HG03159 (cell line): Measurements from ENCODE around the gene SEMA3G.

Experiments used
- ATAC-seq: cut with Tn5 transposase; IDR thresholded peaks from one replicate; pipeline ENCODE4 v1.9.1; 2021; ENCODE audit warnings: mild to moderate bottlenecking, moderate library complexity; ENCODE audit not compliant: unreplicated experiment

The SEMA3G gene

DNA sequence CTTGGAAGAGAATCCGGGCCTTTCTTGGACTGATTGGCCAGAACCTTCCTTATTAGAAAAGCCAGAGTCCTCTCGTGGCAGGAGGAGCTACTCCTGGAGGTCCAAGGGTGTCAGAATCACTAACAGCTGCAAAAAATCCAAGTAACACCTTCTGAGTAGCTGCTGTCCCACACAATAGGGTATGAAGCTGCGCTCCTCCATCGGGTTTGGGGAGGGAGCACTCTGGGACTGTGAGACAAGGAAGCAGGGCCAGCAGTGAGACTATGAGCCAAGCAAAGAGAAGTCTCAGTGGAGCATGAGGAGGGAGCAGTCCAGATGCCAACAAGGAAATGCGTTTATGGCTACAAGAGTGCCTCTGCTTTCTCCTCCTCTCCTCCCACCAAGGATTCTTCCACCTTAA lies 21.7 kb downstream of the SEMA3G start:
- ATAC-seq, result no peak

DNA sequence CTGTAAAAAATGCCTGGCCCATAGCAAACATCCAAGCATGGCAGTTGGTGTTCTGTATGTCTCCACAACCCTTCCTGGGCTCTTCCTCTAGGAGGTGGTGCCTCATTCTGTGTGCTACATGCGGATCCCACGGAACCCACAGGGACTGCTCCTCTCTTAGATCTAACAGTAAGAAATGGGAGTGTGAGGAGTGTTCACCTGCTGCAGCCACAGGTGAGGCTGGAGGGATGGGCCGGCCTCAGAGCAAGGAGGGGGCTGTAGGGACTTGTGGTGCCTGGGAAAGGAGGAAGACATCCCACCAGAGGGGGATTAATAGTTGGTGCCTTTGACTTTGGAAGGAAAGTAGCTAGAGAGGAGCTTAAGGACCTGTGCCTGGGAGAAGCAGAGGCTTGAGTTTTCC lies 22.2 kb downstream of the SEMA3G start:
- ATAC-seq, result no peak

DNA sequence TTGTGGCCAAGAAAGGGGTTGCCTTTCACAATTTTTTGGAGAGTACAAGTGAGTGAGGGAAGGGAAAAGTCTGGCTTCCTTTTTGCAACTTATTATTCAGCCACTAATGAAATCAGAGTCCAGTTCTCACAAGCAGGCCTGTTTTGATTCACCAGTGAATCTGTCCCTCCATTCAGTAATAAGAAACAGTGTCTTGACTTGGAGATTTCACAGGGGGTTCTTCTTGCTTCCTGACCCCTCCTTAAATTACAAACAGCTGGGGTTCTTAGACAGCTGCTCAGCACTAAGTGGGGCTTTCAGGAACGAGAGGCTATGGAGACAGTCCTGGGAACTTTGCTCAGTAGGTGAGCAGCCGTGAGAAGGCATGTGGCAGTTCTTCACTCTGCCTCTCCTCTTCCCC lies 24.5 kb downstream of the SEMA3G start:
- ATAC-seq, result no peak

DNA sequence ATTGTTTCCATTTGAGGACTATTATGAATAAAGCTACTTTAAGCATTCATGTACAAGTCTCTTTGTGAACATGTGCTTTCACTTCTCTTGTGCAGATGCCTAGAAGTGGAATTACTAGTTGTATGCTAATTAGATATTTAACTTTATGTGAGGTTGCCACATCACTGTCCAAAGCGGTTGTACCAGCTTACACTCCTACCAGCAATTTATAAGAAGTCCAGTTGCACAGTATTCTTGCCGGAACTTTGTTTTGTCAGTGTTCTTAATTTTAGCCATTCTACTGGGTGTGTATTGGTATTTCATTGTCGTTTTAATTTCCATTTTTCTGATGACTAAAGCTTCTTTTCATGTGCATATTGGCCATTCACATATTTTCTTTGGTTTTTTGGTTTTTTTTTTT lies 29.1 kb downstream of the SEMA3G start:
- ATAC-seq, result no peak

DNA sequence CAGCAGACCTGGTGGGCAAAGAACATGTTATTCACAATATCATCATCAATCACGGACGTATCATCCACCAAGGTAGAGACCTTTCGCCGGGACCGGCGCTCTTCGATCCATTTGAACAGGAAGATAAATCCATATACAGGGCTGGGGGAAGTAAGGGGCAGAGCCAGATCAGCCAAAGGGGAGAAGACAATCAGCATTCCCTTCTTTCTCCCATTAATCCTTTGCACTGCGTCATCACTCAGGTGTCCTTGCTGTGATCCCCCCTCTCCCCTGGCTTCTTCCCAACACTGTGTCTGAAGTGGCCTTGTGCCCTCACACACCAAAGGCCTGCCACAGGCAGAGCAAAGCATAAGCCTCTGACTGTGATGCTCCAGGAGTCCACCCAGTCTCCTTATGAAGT lies 36.4 kb downstream of the SEMA3G start:
- ATAC-seq, result no peak

DNA sequence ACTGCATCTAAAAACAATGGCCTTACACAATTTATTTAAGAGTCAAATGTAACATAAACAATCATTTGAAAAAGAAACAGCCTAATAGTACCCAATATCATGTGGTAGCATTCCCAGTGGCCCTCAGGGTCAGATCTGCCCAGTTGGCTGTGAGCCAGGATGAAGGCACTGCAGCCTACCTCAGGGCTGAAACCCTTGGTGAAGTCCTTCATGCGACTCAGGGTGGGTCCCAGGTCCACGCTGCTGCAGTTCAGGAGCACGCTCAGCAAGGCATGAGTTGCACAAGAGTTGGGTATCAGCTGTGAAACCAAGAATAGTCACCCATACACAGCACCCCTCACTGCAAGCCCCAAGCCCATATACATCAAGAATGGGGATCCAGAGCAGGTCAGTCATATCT lies 37.1 kb downstream of the SEMA3G start:
- no peak for ATAC-seq

DNA sequence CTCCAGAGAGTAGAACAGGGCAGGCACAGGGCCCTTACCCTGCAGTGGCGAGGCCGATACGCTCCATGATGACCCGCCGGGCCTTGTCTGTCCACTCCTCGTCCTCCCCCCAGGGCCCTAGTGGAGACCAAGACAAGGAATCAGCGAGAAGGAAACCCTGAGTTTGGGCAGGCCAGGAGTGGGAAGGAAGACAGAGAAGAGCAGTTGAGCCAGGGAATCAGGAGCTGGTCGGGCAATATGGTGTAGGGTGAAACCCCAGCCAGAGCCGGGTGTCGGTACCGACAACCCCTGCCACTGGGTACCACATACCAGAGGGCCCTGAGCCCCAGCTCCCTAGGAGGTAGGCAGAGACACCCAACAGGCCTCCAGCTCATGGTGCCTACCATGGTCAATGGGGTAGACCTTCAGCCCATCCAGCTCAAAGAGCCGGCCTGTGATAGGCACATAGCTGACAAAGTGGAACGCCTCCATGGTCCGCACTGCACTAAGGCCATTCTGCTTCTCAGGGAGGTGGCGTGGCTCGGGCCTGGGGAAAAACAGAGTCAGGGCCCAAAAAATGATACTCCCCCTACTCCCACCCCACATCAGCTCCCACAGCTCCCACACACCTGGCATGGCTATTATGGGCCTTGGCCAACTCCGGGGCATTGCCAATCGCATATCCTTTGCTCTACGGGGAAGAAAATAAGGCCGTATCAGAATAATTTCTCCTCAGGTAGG lies 38.0 kb downstream of the SEMA3G start:
- ATAC-seq, result no peak

DNA sequence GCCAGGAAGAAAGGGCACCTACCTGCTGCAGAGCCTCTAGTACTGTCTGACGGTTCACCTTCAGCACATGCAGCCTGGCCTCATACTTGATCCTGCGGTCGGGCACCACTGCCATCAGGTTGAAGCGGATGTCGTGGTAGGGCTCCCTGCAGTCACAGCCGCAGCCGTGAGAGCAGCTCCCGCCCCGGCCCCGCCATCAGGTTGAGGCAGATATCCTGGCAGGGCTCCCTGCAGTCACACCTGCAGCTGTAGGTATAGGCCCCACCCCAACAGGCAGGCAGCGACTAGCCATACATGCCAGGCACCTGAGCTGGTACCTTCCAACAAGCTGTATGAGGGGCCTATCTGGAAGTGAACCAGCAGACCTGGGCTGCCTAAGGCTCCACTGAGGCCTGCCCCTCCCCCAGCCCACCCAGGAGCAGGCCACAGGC lies 38.7 kb downstream of the SEMA3G start:
- ATAC-seq, result no peak

DNA sequence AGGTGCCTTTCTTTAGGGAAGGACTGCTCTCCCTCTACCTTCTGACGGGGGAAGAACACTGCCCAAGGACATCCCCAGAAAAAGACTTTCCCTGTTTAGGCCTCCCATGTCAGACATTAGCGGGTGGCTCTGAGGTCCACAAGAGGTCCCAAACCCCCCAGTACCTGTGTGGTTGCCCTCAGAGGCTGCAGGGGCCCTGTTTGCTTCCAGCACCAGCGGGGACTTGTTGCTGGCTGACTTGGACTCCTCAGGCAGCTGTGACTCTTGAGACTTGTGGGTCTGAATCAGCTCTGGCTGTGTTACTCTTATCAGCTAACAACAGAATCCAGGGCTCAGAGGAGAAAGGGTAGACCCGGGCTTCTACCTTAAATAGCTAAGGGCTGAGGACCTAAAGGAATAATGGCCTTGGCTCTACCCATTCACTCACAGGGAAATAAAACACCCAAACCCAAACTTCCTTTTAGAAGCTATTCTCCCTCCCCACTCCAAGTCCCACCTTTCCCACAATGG lies 39.2 kb downstream of the SEMA3G start:
- no peak for ATAC-seq

DNA sequence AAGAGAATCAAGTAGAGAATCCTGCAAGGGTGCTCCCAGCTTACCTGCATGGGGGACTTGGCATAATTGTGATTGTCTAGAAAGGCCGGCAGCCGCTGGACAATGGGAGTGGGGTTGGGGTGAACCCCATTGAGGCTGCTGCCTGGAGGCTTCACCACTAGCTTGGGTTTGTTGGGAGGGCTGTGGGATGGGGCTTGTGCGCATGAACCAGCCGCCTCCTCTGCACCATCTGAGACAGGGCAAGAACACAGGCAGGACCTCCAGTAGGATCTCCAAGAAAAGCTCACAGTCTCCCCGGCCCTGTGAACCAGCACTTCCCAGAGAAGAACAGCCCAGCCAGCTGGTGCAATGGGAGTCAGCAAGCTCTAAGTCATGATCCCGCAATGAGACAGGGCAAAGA lies 39.8 kb downstream of the SEMA3G start:
- ATAC-seq, result no peak

DNA sequence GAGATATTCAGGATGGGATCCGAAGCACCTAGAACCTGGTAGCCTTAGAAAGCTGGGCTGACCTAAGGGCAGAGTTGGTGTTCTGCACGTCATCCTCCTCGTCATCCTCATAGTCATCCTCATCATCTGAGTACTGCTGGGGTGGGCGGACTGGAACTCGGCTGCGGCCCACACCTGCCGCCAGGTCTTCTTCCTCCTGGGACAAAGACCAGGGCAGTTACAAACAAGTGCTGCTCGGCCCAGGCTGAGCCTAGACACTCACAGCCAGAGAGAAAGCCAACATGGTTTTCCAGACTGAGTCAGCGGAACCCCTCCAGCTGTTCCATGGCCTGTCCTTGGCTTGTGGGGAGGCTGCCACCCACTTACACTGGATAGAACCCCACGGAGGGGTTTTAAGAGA lies 40.5 kb downstream of the SEMA3G start:
- no peak for ATAC-seq

DNA sequence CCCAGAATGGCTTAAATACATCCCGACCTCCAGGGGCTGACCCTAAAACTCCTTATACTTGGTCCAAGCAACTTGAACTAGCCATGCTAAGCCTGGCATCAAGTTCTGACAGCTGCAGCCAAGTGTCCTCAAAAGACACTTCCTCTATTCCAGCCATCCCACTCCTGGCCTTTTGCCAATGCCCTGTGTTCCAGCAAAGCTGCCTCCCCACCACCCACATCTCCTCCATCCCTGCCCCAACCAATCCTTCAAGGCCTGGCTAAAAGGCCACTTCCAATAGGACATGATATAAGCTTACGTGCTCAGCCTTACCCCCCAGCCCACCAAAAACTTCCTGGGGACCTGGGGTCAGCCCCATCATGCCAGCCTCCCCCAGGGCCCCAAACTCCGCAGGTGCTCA lies 40.9 kb downstream of the SEMA3G start:
- ATAC-seq, result no peak

DNA sequence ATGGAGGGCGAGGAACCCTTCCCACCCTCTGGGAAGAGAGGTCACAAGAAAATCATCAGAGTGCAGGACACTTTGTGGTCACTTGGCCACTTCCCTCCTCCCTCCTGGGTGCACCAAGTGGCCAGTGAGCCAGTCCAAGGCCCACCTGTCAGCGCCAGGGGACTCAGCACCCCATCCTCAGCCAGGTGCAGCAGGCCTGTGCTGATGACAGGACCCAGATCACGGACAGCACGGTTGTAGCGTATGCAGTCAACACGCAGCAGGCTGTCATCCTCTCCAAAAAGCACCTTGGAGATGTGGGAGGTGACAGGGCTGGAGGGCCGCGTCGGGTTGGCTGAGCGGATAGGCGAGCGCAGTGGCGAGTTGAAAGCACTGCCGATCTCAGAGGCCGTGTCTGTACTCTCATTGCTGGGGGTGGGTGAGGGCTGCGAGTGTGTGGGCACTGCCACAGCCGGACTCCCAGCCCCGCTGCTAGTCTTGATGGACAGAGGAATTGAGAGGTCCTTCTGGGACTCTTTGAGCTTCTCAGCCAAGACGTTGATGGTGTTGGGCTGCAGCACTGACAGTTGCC lies 41.5 kb downstream of the SEMA3G start:
- no peak for ATAC-seq

DNA sequence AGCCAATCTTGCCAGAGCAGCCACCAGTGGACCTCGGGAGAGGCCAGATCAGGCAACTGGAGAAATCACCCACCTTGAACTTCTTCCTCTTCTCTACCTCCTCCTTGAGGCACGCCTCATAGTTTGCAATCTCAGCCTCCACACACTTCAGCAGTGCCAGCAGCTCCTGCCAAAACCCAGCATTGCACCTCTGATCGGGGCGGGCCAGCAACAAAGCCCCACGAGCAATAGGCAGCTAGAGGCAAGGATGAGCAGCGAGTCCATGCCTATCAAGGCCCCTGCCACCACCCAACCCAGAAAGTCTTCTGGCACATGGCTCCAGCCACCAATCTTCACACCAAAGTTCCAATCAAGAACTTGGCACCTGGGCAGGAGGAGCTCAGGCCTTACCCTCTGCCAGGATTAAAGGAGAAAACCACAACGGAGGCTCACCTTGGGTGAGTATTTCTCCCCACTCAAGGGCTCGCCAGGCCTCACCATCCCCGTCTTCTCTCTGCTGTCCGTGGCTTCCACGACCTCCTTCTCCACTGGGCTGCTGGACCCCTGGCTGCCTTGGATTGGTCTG lies 42.1 kb downstream of the SEMA3G start:
- ATAC-seq, result no peak

DNA sequence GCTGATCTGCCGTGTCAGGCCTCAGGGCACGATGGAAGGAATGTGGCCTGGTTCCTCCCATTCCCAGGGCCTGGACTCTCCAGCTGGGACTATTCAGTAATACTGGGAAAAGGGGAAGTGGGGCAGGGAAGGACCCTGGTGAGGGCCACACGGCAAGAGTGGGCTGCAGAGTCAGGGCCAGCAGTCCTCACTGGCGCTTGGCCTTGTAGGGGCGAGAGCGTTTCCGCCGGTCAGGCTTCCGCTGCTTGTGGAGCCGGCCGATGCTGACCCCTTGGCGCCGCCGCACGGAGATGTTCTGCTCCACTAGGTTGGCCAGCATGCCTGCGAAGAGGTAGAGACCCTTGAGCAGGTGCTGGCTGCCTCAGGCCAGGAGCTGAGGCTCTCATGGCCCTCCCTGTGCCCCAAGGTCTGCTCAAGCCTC lies 42.8 kb downstream of the SEMA3G start:
- ATAC-seq, result no peak

DNA sequence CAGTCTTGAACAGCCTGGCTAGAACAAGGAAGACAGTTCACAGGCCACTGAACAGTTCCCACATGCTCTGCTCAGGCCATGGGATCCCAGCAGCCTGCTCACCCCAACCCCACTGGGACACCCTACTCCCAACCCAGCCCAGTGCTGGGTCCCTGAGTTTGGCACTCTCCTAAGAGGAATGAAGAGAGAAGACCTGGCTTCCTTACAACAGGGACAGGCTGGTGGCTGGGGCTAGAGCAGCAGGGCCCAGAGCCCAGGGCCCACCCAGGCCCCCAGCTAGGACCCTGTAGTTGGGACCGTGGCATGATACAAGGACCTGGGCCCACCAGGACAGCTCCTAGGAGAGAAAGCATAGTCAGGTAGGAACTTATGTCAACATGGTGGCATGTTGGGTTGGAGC lies 43.4 kb downstream of the SEMA3G start:
- ATAC-seq, result no peak

DNA sequence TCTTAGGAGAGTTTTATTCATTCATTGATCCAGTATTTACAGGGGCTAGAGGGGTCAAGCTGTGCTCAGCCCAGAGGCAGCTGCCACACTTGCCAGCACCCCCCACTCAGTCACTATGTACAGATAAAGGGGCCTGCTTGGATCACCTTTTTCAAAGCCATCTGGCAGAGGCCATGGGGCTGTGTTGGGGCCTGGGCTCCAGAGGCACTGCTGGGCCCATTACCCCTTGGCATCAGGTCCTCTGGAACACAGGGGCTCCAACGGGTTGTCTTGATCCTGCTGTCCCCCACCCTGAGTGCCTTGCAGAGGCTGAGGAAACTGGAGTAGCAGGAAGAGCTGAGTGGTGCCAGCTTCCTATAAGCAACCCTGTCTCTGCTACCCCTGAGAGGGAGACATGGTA lies 43.9 kb downstream of the SEMA3G start:
- no peak for ATAC-seq

DNA sequence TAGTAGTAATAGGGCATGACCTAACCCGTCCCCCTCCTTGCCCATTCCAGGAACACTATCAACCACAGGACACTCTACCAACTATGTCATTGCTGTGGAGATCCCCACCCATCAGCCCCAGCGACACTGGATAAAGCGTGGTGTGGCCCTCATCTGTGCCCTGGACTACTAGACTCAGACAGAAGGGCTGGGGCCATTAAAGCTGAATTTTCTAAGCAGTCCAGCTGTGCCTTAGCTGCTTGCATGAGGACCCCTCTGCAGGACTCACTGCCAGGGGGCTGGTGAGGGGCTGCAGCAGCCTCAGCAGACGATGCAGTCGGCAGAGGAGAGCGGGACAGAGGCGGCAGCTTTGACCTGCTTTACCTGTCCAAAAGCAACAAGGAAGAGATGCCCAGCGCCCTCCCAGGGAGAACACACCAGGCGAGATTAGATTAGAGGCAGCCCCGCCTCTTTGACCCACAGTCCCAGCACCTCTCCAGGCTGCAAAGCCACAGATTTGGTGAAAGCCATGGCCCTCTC lies 44.6 kb downstream of the SEMA3G start:
- ATAC-seq, result no peak

DNA sequence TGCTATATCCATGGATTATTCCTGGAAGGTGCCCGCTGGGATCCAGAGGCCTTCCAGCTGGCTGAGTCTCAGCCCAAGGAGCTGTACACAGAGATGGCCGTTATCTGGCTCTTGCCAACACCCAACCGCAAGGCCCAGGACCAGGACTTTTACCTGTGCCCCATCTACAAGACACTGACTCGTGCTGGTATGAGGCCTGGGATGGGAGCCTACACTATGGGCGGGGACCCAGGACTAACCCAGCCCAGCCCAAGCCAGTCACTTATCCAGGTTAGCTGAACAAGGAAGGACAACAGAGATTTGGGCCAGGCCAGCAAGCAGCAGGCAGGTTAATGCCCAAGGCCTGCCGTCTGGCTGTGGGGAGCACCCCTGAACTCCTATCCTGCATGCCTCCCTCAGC lies 45.3 kb downstream of the SEMA3G start:
- no peak for ATAC-seq

DNA sequence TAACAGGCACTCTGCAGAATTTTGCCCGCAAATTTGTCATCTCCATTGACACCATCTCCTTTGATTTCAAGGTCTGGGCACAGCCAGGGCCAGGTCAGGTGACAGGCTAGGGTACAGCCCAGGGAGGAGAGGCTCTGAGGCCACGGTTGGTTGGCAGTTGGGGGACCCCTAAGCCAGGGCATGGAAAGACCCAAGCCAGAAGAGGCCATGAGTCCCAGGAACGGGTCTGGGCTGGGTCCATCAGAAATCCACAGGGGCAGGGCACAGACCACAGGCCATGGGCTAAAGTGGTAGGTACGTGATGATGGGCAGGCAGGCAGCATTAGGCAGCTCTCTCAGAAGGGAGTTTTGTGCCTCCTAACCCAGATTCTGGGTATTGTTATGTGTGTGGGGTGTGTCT lies 45.8 kb downstream of the SEMA3G start:
- ATAC-seq, result no peak

DNA sequence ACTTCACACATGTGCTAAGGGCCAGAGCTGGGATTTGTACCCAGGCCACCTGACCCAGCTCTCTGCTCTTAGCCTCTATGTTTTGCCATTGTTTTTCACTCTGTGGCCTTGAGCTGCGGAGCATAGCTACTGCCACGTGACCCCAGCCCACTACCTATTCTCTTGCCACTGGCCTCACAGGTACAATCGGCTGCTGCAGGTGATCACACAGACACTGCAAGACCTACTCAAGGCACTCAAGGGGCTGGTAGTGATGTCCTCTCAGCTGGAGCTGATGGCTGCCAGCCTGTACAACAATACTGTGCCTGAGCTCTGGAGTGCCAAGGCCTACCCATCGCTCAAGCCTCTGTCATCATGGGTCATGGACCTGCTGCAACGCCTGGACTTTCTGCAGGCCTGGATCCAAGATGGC lies 46.2 kb downstream of the SEMA3G start:
- ATAC-seq, result no peak

DNA sequence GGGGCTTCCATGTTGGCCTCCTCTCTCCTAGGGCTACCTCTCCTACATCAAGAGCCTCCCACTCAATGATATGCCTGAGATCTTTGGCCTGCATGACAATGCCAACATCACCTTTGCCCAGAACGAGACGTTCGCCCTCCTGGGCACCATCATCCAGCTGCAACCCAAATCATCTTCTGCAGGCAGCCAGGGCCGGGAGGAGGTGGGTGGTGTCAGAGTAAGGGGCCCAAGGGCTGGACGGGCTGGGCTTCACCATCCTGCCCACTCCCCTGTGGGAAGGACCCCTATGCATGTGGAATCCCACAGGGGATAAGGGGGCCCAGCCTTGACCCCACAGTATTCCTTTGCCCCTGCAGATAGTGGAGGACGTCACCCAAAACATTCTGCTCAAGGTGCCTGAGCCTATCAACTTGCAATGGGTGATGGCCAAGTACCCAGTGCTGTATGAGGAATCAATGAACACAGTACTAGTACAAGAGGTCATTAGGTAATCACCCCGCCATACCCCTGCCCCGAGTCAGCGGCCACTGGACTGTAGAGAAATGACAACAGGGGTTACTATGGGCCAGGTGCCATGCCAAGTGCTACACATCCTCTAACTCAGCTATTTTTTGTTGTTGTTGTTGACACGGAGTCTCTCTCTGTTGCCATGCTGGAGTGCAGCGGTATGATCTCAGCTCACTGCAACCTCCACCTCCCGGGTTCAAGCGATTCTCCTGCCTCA lies 47.1 kb downstream of the SEMA3G start:
- ATAC-seq, result no peak
